H9 (cell line): ENCODE data around the gene PARG. TPM values are rescaled to one million over a fixed set of nuclear protein-coding genes. Genes with fewer than 3 reads are reported as not detected.
"Not testable (repeated sequence)": the region's sequence is repeated elsewhere in the genome, so short reads cannot be mapped to it uniquely, and the experiment has no call there.

Experiments
- DNase-seq: peaks from one replicate; pipeline ENCODE4 v3.0.0-alpha.2; 2017
- H2AFZ ChIP-seq: one replicate; pipeline ENCODE4 v1.6.1; 2013; ENCODE audit warnings: mild to moderate bottlenecking, low read length, control low read depth, moderate library complexity
- H2AK5ac ChIP-seq: 2 replicates; pipeline ENCODE4 v1.6.1; 2013; ENCODE audit warnings: low read length, control low read depth, mixed read lengths; ENCODE audit not compliant: insufficient read length
- H2BK120ac ChIP-seq: one replicate; pipeline ENCODE4 v1.6.1; 2013; ENCODE audit warnings: low read depth, mild to moderate bottlenecking, low read length, control low read depth, inconsistent platforms; ENCODE audit not compliant: poor library complexity, severe bottlenecking
- H2BK12ac ChIP-seq: 2 replicates; pipeline ENCODE4 v1.6.1; 2013; ENCODE audit warnings: low read length, control low read depth, mixed read lengths, low read depth; ENCODE audit not compliant: insufficient read length
- H2BK15ac ChIP-seq: 2 replicates; pipeline ENCODE4 v1.6.1; 2013; ENCODE audit warnings: low read depth, low read length, control low read depth
- H2BK20ac ChIP-seq: one replicate; pipeline ENCODE4 v1.6.1; 2013; ENCODE audit warnings: low read depth, mild to moderate bottlenecking, low read length, control low read depth, inconsistent platforms; ENCODE audit not compliant: poor library complexity, severe bottlenecking
- H2BK5ac ChIP-seq: 2 replicates; pipeline ENCODE4 v1.6.1; 2013; ENCODE audit warnings: low read length, control low read depth, mixed read lengths; ENCODE audit not compliant: insufficient read length
- H3K14ac ChIP-seq: 2 replicates; pipeline ENCODE4 v1.6.1; 2013; ENCODE audit warnings: low read length, control low read depth; ENCODE audit not compliant: insufficient read depth
- H3K18ac ChIP-seq: 2 replicates; pipeline ENCODE4 v1.6.1; 2013; ENCODE audit warnings: low read depth, mild to moderate bottlenecking, mixed read lengths, low read length, control low read depth; ENCODE audit not compliant: insufficient read length
- H3K23ac ChIP-seq: 2 replicates; pipeline ENCODE4 v1.6.1; 2013; ENCODE audit warnings: low read length, control low read depth, mixed read lengths, low read depth; ENCODE audit not compliant: insufficient read length
- H3K23me2 ChIP-seq: 2 replicates; pipeline ENCODE4 v1.6.1; 2013; ENCODE audit warnings: low read depth, mild to moderate bottlenecking, mixed read lengths, low read length, control low read depth; ENCODE audit not compliant: insufficient read length, poor library complexity, severe bottlenecking
- H3K27ac ChIP-seq: 2 replicates; pipeline ENCODE4 v1.5.1; 2013; ENCODE audit warnings: low read length, control low read depth, mixed read lengths, low read depth; ENCODE audit not compliant: insufficient read length
- H3K27me3 ChIP-seq: 2 replicates; pipeline ENCODE4 v1.6.1; 2013; ENCODE audit warnings: low read length, control low read depth, inconsistent platforms; ENCODE audit not compliant: insufficient read depth
- H3K4ac ChIP-seq: 2 replicates; pipeline ENCODE4 v1.6.1; 2013; ENCODE audit warnings: low read depth, mild to moderate bottlenecking, control low read depth, inconsistent platforms, low read length, moderate library complexity
- H3K4me1 ChIP-seq: 2 replicates; pipeline ENCODE4 v1.6.1; 2013; ENCODE audit warnings: low read length, control low read depth, inconsistent platforms; ENCODE audit not compliant: insufficient read depth
- H3K4me2 ChIP-seq: 2 replicates; pipeline ENCODE4 v1.6.1; 2013; ENCODE audit warnings: low read length, control low read depth, mixed read lengths; ENCODE audit not compliant: insufficient read length, insufficient read depth
- H3K56ac ChIP-seq: 2 replicates; pipeline ENCODE4 v1.6.1; 2013; ENCODE audit warnings: low read depth, mild to moderate bottlenecking, mixed read lengths, low read length, control low read depth; ENCODE audit not compliant: insufficient read length
- H3K79me1 ChIP-seq: 2 replicates; pipeline ENCODE4 v1.6.1; 2013; ENCODE audit warnings: low read depth, mild to moderate bottlenecking, moderate library complexity, low read length, control low read depth, inconsistent platforms; ENCODE audit not compliant: insufficient read depth, poor library complexity, severe bottlenecking
- H3K79me2 ChIP-seq: 2 replicates; pipeline ENCODE4 v1.6.1; 2013; ENCODE audit warnings: low read length, control low read depth, inconsistent platforms; ENCODE audit not compliant: insufficient read depth
- H3K9ac ChIP-seq: 2 replicates; pipeline ENCODE4 v1.6.1; 2013; ENCODE audit warnings: low read length, control low read depth, mixed read lengths; ENCODE audit not compliant: insufficient read length; ENCODE audit errors: extremely low read depth
- H3K9me3 ChIP-seq: one replicate; pipeline ENCODE4 v1.6.1; 2013; ENCODE audit warnings: low read depth, low read length, inconsistent platforms; ENCODE audit not compliant: control insufficient read depth
- H3T11ph ChIP-seq: one replicate; pipeline ENCODE4 v1.6.1; 2013; ENCODE audit warnings: mild to moderate bottlenecking, low read length, control low read depth, inconsistent platforms
- H4K20me1 ChIP-seq: one replicate; pipeline ENCODE4 v1.6.1; 2013; ENCODE audit not compliant: control insufficient read depth, insufficient read length, insufficient read depth
- H4K5ac ChIP-seq: 2 replicates; pipeline ENCODE4 v1.6.1; 2013; ENCODE audit warnings: low read depth, mild to moderate bottlenecking, mixed read lengths, low read length, control low read depth; ENCODE audit not compliant: insufficient read length
- H4K8ac ChIP-seq: replicated peaks from 2 replicates; pipeline ENCODE4 v1.6.1; 2013; ENCODE audit warnings: low read length, control low read depth, mixed read lengths, low read depth; ENCODE audit not compliant: insufficient read length
- H4K91ac ChIP-seq: 2 replicates; pipeline ENCODE4 v1.6.1; 2013; ENCODE audit warnings: low read depth, mild to moderate bottlenecking, moderate library complexity, mixed read lengths, low read length, control low read depth; ENCODE audit not compliant: insufficient read length
- H3K27ac Mint-ChIP-seq, 3 experiments: 2 replicates in 2 of 3; 3 replicates in 1 of 3; pipeline ENCODE4 v1.8.0; 2020 to 2021; ENCODE audit warnings: mixed read lengths in 3 of 3, mild to moderate bottlenecking in 1 of 3, moderate library complexity in 1 of 3
- H3K27me3 Mint-ChIP-seq: 2 replicates; pipeline ENCODE4 v1.8.0; 2021; ENCODE audit warnings: low read depth, mild to moderate bottlenecking, moderate library complexity, mixed read lengths
- H3K36me3 Mint-ChIP-seq, 3 experiments: 2 replicates in 2 of 3; 3 replicates in 1 of 3; pipeline ENCODE4 v1.8.0; 2020 to 2021; ENCODE audit warnings: low read depth in 3 of 3, mixed read lengths in 3 of 3; ENCODE audit not compliant: insufficient read depth in 1 of 3
- H3K4me1 Mint-ChIP-seq, 2 experiments: 2 replicates each; pipeline ENCODE4 v1.8.0; 2020; ENCODE audit warnings: mixed read lengths in 2 of 2
- H3K4me3 Mint-ChIP-seq, 2 experiments: 2 replicates in 1 of 2; 3 replicates in 1 of 2; pipeline ENCODE4 v1.8.0; 2020 to 2021; ENCODE audit warnings: mild to moderate bottlenecking in 2 of 2, mixed read lengths in 2 of 2, moderate library complexity in 1 of 2
- H3K9me3 Mint-ChIP-seq, 2 experiments: 2 replicates in 1 of 2; 3 replicates in 1 of 2; pipeline ENCODE4 v1.8.0; 2020; ENCODE audit warnings: mild to moderate bottlenecking in 2 of 2, mixed read lengths in 2 of 2, moderate library complexity in 1 of 2
- WGBS: extraction: QIAGEN DNeasy Blood & Tissue Kit; methylation state at CpG from one replicate; pipeline ENCODE4 v1.1.7; 2013; ENCODE audit warnings: missing lambda C conversion rate, low lambda C conversion rate, mixed read lengths; ENCODE audit not compliant: insufficient read length; ENCODE audit errors: extremely low coverage; 5-methylcytosine and 5-hydroxymethylcytosine counted together
- total RNA-seq: library from RNA; stranded (reverse); gene quantifications from 2 replicates; pipeline ENCODE4 v1.2.1, GENCODE V29; 2021
- TF ChIP-seq, protein P1 (sequence below): fragments of 200-600 bp; sonication (generic); conservative IDR thresholded peaks from 3 replicates; pipeline ENCODE4 v1.8.0; 2021; ENCODE audit warnings: antibody characterized with exemption, mild to moderate bottlenecking

Gene PARG
- total RNA-seq, 1 experiment from 2014 or later: 48.3 TPM

GRCh38 chr10:49890025-49890424 is 51.8 kb downstream of the PARG start:
- not testable (repeated sequence) for H2BK12ac ChIP-seq, H3K4me1 Mint-ChIP-seq, H2BK5ac ChIP-seq, H3K27me3 Mint-ChIP-seq, H3K36me3 Mint-ChIP-seq, H3K4me1 ChIP-seq, H3K4me2 ChIP-seq, H3K27ac ChIP-seq, H3K79me1 ChIP-seq, H3K27me3 ChIP-seq, H3K27ac Mint-ChIP-seq, H3K23me2 ChIP-seq, H3K4me3 Mint-ChIP-seq, H3K14ac ChIP-seq, H2AFZ ChIP-seq, H2BK20ac ChIP-seq, H3K56ac ChIP-seq, H2AK5ac ChIP-seq, H3T11ph ChIP-seq, H4K5ac ChIP-seq, H3K9ac ChIP-seq, H3K23ac ChIP-seq, H4K91ac ChIP-seq, H4K20me1 ChIP-seq, DNase-seq, H3K9me3 ChIP-seq, H3K4ac ChIP-seq, H3K9me3 Mint-ChIP-seq, H2BK120ac ChIP-seq, H4K8ac ChIP-seq, H3K18ac ChIP-seq, H2BK15ac ChIP-seq, H3K79me2 ChIP-seq
- WGBS: no CpG with 5 or more reads among the region's 5 CpGs
- TF ChIP-seq, protein P1, sequence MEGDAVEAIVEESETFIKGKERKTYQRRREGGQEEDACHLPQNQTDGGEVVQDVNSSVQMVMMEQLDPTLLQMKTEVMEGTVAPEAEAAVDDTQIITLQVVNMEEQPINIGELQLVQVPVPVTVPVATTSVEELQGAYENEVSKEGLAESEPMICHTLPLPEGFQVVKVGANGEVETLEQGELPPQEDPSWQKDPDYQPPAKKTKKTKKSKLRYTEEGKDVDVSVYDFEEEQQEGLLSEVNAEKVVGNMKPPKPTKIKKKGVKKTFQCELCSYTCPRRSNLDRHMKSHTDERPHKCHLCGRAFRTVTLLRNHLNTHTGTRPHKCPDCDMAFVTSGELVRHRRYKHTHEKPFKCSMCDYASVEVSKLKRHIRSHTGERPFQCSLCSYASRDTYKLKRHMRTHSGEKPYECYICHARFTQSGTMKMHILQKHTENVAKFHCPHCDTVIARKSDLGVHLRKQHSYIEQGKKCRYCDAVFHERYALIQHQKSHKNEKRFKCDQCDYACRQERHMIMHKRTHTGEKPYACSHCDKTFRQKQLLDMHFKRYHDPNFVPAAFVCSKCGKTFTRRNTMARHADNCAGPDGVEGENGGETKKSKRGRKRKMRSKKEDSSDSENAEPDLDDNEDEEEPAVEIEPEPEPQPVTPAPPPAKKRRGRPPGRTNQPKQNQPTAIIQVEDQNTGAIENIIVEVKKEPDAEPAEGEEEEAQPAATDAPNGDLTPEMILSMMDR: peak; percentile 39; the same call in 1 of the 3 replicates

DNA sequence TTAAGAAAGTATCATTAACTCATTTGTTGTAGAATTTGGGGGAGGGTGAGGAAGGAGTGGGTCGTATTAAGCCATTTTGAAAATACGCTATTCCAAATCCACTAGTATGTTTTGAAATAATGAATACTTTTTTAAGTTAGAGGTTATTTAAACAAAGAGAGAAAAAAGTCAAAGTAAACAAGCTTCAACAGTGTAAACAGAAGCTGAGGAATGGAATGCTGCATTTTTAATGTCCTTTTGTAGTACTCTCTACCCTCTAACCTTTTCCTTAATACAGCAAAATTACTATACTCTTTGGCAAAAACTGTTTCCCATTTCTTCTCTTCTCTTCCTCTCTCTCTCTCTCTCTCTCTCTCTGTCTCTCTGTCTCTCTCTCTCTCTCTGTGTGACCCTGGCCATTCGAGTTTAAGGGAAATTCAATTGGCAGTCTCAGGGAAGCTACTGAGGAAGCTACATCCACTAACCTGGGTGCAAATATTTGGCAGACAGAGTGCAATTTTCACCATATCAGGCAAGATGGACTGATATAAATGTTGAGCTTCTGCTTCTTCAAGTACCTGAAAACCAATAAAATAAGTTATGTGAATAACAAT is 57.0 kb downstream of the PARG start:
- H3K4ac ChIP-seq, H3K4me3 Mint-ChIP-seq, H3K27me3 Mint-ChIP-seq, H2BK12ac ChIP-seq, H3K9ac ChIP-seq, H3K9me3 ChIP-seq, H2BK15ac ChIP-seq, H3T11ph ChIP-seq, H3K14ac ChIP-seq, H3K79me2 ChIP-seq, H3K23me2 ChIP-seq, H3K4me1 Mint-ChIP-seq, H4K5ac ChIP-seq, H4K91ac ChIP-seq, H3K56ac ChIP-seq, H2AFZ ChIP-seq, H2AK5ac ChIP-seq, H3K27me3 ChIP-seq, H4K8ac ChIP-seq, H2BK5ac ChIP-seq, H3K18ac ChIP-seq, H3K4me1 ChIP-seq, H4K20me1 ChIP-seq, H2BK120ac ChIP-seq, H3K9me3 Mint-ChIP-seq, H2BK20ac ChIP-seq, H3K23ac ChIP-seq, H3K79me1 ChIP-seq, H3K27ac ChIP-seq, DNase-seq, H3K4me2 ChIP-seq: not testable (repeated sequence)
- Mint-ChIP-seq H3K27ac (peak overlapping the region in 2 of 3 experiments; percentile 16 to 21; a peak in 2 of 7 replicates), H3K36me3 (peaks cover 4 to 13% (median 6%) of the 10 kb centered on the region in 3 experiments; a peak in 6 of 7 replicates)
- WGBS: no CpG with 5 or more reads among the region's 3 CpGs
